Astrocyte (in vitro differentiated cells and primary cell): ENCODE results near the gene EVL. TPM values are rescaled to one million over a fixed set of nuclear protein-coding genes. Genes with fewer than 3 reads are reported as not detected.

Experiments used
- DNase-seq: peaks from one replicate; pipeline ENCODE4 v3.0.0-alpha.2; 2010; ENCODE audit warnings: low read depth
- FAIRE-seq: peaks from 2 replicates; lab custom pipeline; 2011; peaks lifted over from hg19 to GRCh38; lab: Jason Lieb, UNC
- H2AFZ ChIP-seq: 2 replicates; pipeline ENCODE4 v1.6.0; 2012; ENCODE audit warnings: low read depth, low read length, inconsistent platforms
- H3K27ac ChIP-seq: 2 replicates; pipeline ENCODE4 v1.5.1; 2011; ENCODE audit warnings: low read depth, low read length, inconsistent platforms
- H3K27me3 ChIP-seq: 2 replicates; pipeline ENCODE4 v1.6.0; 2011; ENCODE audit warnings: low read length, inconsistent platforms; ENCODE audit not compliant: insufficient read depth
- H3K36me3 ChIP-seq: 2 replicates; pipeline ENCODE4 v1.5.1; 2011; ENCODE audit warnings: low read length, inconsistent platforms; ENCODE audit not compliant: insufficient read depth
- H3K4me1 ChIP-seq: 2 replicates; pipeline ENCODE4 v1.5.1; 2011; ENCODE audit warnings: low read length, inconsistent platforms; ENCODE audit not compliant: insufficient read depth
- H3K4me2 ChIP-seq: 2 replicates; pipeline ENCODE4 v1.6.0; 2012; ENCODE audit warnings: low read length, inconsistent platforms
- H3K4me3 ChIP-seq: 2 replicates; pipeline ENCODE4 v1.5.1; 2011; ENCODE audit warnings: low read depth, mild to moderate bottlenecking, low read length, inconsistent platforms; ENCODE audit not compliant: insufficient read depth
- H3K79me2 ChIP-seq: 2 replicates; pipeline ENCODE4 v1.6.0; 2012; ENCODE audit warnings: mild to moderate bottlenecking, low read length, inconsistent platforms; ENCODE audit not compliant: insufficient read depth
- H3K9ac ChIP-seq: 2 replicates; pipeline ENCODE4 v1.6.0; 2012; ENCODE audit warnings: mild to moderate bottlenecking, low read length, inconsistent platforms
- H3K9me3 ChIP-seq: 2 replicates; pipeline ENCODE4 v1.5.1; 2012; ENCODE audit warnings: low read depth, mild to moderate bottlenecking, low read length, inconsistent platforms; ENCODE audit not compliant: insufficient read depth
- H4K20me1 ChIP-seq: 2 replicates; pipeline ENCODE4 v1.6.0; 2012; ENCODE audit warnings: low read length, inconsistent platforms; ENCODE audit not compliant: insufficient read depth
- H3K27ac Mint-ChIP-seq: one replicate; pipeline ENCODE4 v1.8.0; 2021; ENCODE audit warnings: mild to moderate bottlenecking, mixed read lengths; ENCODE audit not compliant: unreplicated experiment
- H3K27me3 Mint-ChIP-seq: one replicate; pipeline ENCODE4 v1.8.0; 2021; ENCODE audit warnings: low read depth, mixed read lengths; ENCODE audit not compliant: unreplicated experiment
- H3K36me3 Mint-ChIP-seq: one replicate; pipeline ENCODE4 v1.8.0; 2021; ENCODE audit warnings: low read depth, mixed read lengths; ENCODE audit not compliant: unreplicated experiment
- H3K4me1 Mint-ChIP-seq: one replicate; pipeline ENCODE4 v1.8.0; 2021; ENCODE audit warnings: low read depth, mixed read lengths; ENCODE audit not compliant: unreplicated experiment
- H3K4me3 Mint-ChIP-seq: one replicate; pipeline ENCODE4 v1.8.0; 2021; ENCODE audit warnings: mild to moderate bottlenecking, moderate library complexity, mixed read lengths; ENCODE audit not compliant: unreplicated experiment
- H3K9me3 Mint-ChIP-seq: one replicate; pipeline ENCODE4 v1.8.0; 2021; ENCODE audit warnings: mild to moderate bottlenecking, mixed read lengths; ENCODE audit not compliant: unreplicated experiment
- CTCF ChIP-seq: IDR thresholded peaks from 2 replicates; pipeline ENCODE4 v1.5.1; 2011; ENCODE audit warnings: low read depth, mild to moderate bottlenecking, inconsistent platforms, low read length, moderate library complexity; ENCODE audit not compliant: insufficient read depth
- EZH2 ChIP-seq: IDR thresholded peaks from 2 replicates; pipeline ENCODE4 v1.6.1; 2012; ENCODE audit warnings: mild to moderate bottlenecking, low read length, inconsistent platforms; ENCODE audit not compliant: insufficient read depth
- total RNA-seq: library from RNA; stranded (reverse); gene quantifications from 2 replicates; pipeline ENCODE4 v1.2.1, GENCODE V29; 2021

The EVL gene
- total RNA-seq, 1 donor from 2014 or later, result 48.9 TPM

GRCh38 chr14:100111931-100112704 lies 46.9 kb downstream of the EVL start:
- no peak overlapping the region for H3K9ac ChIP-seq
- peaks cover 10% of the 10 kb centered on the region for H3K36me3 Mint-ChIP-seq
- H3K9me3 Mint-ChIP-seq, result no peaks in the 10 kb centered on the region
- no peak for TF ChIP-seq CTCF
- TF ChIP-seq EZH2, result no peak
- no peak overlapping the region for H3K4me3 ChIP-seq
- H3K4me1 ChIP-seq, result peaks cover 2% of the 10 kb centered on the region
- H3K27ac ChIP-seq, result no peak overlapping the region
- H3K4me1 Mint-ChIP-seq, result peaks cover 25% of the 10 kb centered on the region
- peaks cover 50% of the 10 kb centered on the region for H4K20me1 ChIP-seq
- H3K36me3 ChIP-seq, result no peaks in the 10 kb centered on the region
- H3K4me2 ChIP-seq, result no peak overlapping the region
- no peaks in the 10 kb centered on the region for H3K9me3 ChIP-seq
- no peak for DNase-seq
- H3K27ac Mint-ChIP-seq, result peak overlapping the region; percentile 35
- no peak overlapping the region for H3K4me3 Mint-ChIP-seq
- no peaks in the 10 kb centered on the region for H3K27me3 Mint-ChIP-seq
- no peaks in the 10 kb centered on the region for H3K27me3 ChIP-seq
- peaks cover 8% of the 10 kb centered on the region for H3K79me2 ChIP-seq
- no peak overlapping the region for H2AFZ ChIP-seq
- no peak for FAIRE-seq

- H3K4me1 Mint-ChIP-seq, result peaks cover 16% of the 10 kb centered on the region
- TF ChIP-seq EZH2 (no peak), CTCF (no peak)
- no peaks in the 10 kb centered on the region for H3K9me3 Mint-ChIP-seq
- no peaks in the 10 kb centered on the region for H3K27me3 ChIP-seq
- H3K36me3 ChIP-seq, result no peaks in the 10 kb centered on the region
- DNase-seq, result no peak
- no peaks in the 10 kb centered on the region for H3K27me3 Mint-ChIP-seq
- H3K4me1 ChIP-seq, result peaks cover 2% of the 10 kb centered on the region
- H3K4me3 ChIP-seq, result no peak overlapping the region
- no peak overlapping the region for H3K4me3 Mint-ChIP-seq
- H3K27ac ChIP-seq, result no peak overlapping the region
- H3K27ac Mint-ChIP-seq, result no peak overlapping the region
- H2AFZ ChIP-seq, result no peak overlapping the region
- no peak for FAIRE-seq
- H3K9me3 ChIP-seq, result no peaks in the 10 kb centered on the region
- H3K9ac ChIP-seq, result no peak overlapping the region
- H3K36me3 Mint-ChIP-seq, result peaks cover 9% of the 10 kb centered on the region
- H3K4me2 ChIP-seq, result no peak overlapping the region
- peaks cover 40% of the 10 kb centered on the region for H4K20me1 ChIP-seq
- peaks cover 3% of the 10 kb centered on the region for H3K79me2 ChIP-seq
Measured at GRCh38 chr14:100114109-100114765, 49.0 kb downstream of the EVL start.
